GM12874 (cell line): ENCODE data around the gene CLIP1.

Experiments used
- CTCF ChIP-seq: IDR thresholded peaks from 2 replicates; pipeline ENCODE4 v1.5.1; 2011; ENCODE audit warnings: low read depth, mild to moderate bottlenecking, control low read depth, low read length, moderate library complexity; ENCODE audit not compliant: insufficient read depth

Gene CLIP1

GRCh38 chr12:122333142-122334087 lies 89.1 kb downstream of the CLIP1 start:
- TF ChIP-seq CTCF, result no peak

DNA sequence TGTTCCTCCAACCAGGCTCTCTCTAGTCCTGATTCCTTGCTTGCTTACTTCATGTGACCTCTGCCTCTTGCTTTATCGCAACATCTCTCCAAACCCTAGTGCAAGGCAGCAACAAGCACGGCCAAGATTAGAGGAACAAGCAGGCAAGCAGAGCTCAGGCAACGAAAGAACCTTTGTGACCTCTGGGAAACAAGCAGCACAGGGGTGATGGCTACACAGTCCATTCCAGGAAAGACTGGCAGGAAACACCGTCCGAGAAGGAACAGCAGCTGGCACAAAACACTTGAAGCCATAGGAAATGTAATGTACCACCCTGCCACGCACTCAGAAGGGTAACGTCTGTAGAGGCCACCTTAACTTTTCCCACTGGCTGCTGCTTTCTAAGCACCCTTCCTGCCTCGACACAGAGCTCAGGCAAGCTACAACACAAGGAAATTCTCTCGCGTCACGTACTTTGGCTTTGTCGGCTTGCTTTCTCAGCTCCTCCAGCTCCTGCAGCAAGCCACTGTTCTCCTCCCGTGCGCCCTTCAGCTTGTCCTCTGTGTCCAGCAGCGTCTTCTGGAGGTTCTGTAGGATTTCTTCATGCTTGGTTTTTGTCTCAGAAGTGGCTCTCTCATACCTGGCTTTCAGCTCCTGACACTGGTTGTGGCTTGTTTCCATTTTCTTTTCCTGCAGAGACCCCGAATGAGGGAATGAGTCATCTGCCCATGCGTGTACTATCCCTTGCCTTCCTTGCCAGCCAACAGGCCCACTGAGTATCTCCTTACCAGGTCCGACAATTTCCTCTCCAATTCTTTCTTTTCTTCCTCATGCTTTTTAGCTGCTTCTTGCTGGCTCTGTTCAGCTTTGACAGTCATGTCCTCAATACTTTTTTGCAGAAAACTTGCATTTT lies 94.7 kb downstream of the CLIP1 start:
- TF ChIP-seq CTCF, result no peak

DNA sequence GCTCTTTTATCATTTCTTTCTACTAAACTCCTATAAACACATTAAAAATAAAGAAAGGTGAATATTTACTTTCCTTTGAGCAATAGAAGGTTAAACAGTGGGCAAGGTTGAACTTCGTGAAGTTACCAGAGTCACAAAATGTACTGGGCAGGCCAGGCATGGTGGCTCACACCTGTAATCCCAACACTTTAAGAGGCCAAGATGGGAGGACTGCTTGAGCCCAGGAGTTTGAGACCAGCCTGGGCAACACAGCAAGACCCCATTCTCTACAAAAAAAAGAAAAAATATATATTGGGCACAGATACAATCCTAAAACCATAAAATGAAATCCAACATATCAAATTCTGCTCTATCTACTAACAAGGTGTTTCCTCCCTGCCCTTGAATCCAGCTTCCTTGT lies 95.5 kb downstream of the CLIP1 start:
- no peak for TF ChIP-seq CTCF

DNA sequence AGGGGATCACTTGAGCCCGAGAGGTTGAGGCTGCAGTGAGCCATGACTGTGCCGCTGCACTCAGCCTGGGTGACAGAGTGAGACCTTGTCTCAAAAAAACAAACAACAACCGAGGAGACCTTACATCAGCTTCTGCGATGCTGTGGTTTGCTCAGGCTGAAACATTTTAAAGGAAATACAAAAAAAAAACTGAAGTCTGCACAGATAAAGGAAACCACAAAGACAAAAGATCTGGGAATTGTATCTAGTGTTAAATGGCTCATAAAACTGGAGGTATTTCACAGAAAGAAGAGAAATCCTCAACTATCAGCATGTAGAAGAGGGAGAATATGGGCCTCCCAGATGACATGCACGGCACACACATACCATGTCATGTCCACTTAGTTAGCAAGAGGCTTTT lies 95.9 kb downstream of the CLIP1 start:
- no peak for TF ChIP-seq CTCF

- no peak for TF ChIP-seq CTCF
Observed at GRCh38 chr12:122323311-122324019, 99.0 kb downstream of the CLIP1 start.

DNA sequence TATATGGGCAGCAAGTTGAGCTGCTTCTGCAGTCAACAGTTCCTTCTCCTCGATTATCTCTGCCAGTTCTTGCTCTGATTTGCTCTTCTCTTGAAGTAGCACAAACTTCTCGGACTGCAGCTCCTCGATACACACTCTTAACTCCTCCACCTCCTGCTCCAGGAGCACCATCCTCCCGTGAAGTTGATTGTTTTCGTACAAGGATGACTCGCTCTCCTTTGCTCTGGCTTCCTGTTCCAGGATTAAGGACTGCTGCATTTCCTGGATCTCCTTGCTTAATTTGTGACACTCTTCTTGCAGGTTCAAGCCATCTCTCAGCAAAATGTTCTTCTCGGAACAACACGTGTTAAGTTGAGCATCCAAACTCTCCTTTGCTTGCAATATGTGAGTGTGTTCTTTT lies 100.0 kb downstream of the CLIP1 start:
- TF ChIP-seq CTCF, result no peak
